Body of pancreas (tissue), 4 donors: ENCODE data around the gene TGFBRAP1. TPM values are rescaled to one million over a fixed set of nuclear protein-coding genes. Genes with fewer than 3 reads are reported as not detected.

ENCODE experiments used
- ATAC-seq: fragments of 150-250 bp; one replicate; pipeline ENCODE4 v1.9.1; 2016
- DNase-seq, 4 donors: peaks; one replicate each; pipeline ENCODE4 v3.0.0-alpha.2; 2019
- H3K27ac ChIP-seq, 4 donors: fragments of 200-600 bp; sonication (generic); 1 replicate in 3 of 4; 2 replicates in 1 of 4; pipeline versions ENCODE4 v1.5.1 to v1.6.1; 2016 to 2019; ENCODE audit warnings: mild to moderate bottlenecking in 1 of 4, mixed read lengths in 1 of 4, moderate library complexity in 1 of 4
- H3K27me3 ChIP-seq, 2 donors: fragments of 200-600 bp; sonication (generic); one replicate each; pipeline ENCODE4 v1.6.0; 2016; ENCODE audit warnings: mild to moderate bottlenecking in 1 of 2
- H3K36me3 ChIP-seq, 2 donors: fragments of 200-600 bp; sonication (generic); replicated peaks in 1 of 2; 2 replicates each; pipeline ENCODE4 v1.5.1; 2016; ENCODE audit warnings: low read depth in 2 of 2; ENCODE audit not compliant: insufficient read depth in 1 of 2
- H3K4me1 ChIP-seq: fragments of 200-600 bp; sonication (generic); one replicate; pipeline ENCODE4 v1.6.0; 2016
- H3K4me3 ChIP-seq, 2 donors: fragments of 200-600 bp; sonication (generic); 1 replicate in 1 of 2; 2 replicates in 1 of 2; pipeline ENCODE4 v1.5.1; 2016 to 2019
- H3K9me3 ChIP-seq, 3 donors: fragments of 200-600 bp; sonication (generic); 1 replicate in 2 of 3; 2 replicates in 1 of 3; pipeline ENCODE4 v1.5.1; 2016
- POLR2A ChIP-seq, 3 donors: fragments of 450-650 bp; IDR thresholded peaks; one replicate each; pipeline ENCODE4 v1.6.1; 2016; ENCODE audit warnings: antibody characterized with exemption in 3 of 3, mild to moderate bottlenecking in 2 of 3
- WGBS, 2 donors: methylation state at CpG; one replicate each; pipeline ENCODE4 v1.1.5; 2017; 5-methylcytosine and 5-hydroxymethylcytosine counted together
- intact Hi-C: fragments of 100-400 bp; cut with DNase I; formaldehyde crosslinking; loops from one replicate; pipeline ENCODE4 v1.15.1; 2023
- total RNA-seq, 2 donors: library from RNA; depleted of rRNA; stranded (reverse); fragments of >200 nt; gene quantifications; one replicate each; pipeline ENCODE4 v1.1.0, GENCODE V29; 2016
- TF ChIP-seq, protein P1 (sequence below), 7 experiments: fragments of 450-650 bp in 4 of 7; fragments of 200-600 bp in 3 of 7; sonication (generic) in 3 of 7; IDR thresholded peaks; one replicate each; pipeline ENCODE4 v1.5.1; 2016 to 2019; ENCODE audit warnings: antibody characterized with exemption in 7 of 7

Gene TGFBRAP1
- total RNA-seq, 2 donors from 2014 or later: 11.2 to 12.9 TPM

- DNase-seq: no peak
- TF ChIP-seq, protein P1, sequence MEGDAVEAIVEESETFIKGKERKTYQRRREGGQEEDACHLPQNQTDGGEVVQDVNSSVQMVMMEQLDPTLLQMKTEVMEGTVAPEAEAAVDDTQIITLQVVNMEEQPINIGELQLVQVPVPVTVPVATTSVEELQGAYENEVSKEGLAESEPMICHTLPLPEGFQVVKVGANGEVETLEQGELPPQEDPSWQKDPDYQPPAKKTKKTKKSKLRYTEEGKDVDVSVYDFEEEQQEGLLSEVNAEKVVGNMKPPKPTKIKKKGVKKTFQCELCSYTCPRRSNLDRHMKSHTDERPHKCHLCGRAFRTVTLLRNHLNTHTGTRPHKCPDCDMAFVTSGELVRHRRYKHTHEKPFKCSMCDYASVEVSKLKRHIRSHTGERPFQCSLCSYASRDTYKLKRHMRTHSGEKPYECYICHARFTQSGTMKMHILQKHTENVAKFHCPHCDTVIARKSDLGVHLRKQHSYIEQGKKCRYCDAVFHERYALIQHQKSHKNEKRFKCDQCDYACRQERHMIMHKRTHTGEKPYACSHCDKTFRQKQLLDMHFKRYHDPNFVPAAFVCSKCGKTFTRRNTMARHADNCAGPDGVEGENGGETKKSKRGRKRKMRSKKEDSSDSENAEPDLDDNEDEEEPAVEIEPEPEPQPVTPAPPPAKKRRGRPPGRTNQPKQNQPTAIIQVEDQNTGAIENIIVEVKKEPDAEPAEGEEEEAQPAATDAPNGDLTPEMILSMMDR (IDR thresholded peaks at IDR 0.05): no peak
- 53 to 55% methylated on average over 3 of the region's 3 CpGs for WGBS, 2 donors
- no peaks in the 10 kb centered on the region for H3K36me3 ChIP-seq
- no peaks in the 10 kb centered on the region for H3K27me3 ChIP-seq
- H3K4me3 ChIP-seq: no peak overlapping the region
- no peak for ATAC-seq
- peaks cover 6% of the 10 kb centered on the region for H3K4me1 ChIP-seq
- intact Hi-C loops: no loop called here
- H3K9me3 ChIP-seq: no peaks in the 10 kb centered on the region
- H3K27ac ChIP-seq: no peak overlapping the region
Measured at GRCh38 chr2:105365206-105365605, 35.7 kb upstream of the TGFBRAP1 start.

DNA sequence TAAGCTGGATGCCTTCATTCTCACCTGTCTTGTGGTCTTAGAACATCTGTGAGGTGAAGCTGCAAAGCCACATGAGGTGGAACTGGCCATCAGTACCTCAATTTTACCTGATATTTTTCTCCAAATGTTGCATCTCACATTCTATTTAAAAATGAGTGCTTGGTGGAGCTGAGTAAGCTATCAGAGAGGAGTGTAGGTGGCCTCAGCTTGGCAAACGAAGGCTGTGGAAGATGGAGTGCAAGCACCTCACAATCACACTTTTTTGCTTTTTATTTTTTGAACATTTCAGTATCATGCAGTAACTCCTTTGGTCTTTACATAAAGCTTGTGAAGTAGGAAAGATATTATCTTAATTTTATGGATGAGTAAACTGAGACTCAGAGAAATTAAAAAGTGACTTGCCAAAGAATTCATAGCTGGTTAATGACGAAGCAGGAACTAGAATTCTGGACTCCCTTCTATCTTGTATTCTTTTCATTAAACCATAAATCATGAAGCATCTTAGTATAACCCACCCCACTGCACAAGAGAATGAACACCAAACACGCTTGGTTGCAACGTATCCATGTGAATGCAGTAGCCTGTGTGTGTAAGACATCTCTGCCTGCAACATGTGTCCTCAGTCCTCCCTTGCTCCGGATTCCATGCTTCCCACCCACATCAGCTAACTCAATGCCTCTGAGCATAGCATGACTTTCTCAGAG lies 35.1 kb upstream of the TGFBRAP1 start:
- 61 to 63% methylated on average over 5 of the region's 5 CpGs for WGBS, 2 donors
- Histone ChIP-seq H3K27ac (no peak overlapping the region), H3K4me1 (peaks cover under 1% of the 10 kb centered on the region), H3K27me3 (no peaks in the 10 kb centered on the region), H3K4me3 (no peak overlapping the region), H3K9me3 (no peaks in the 10 kb centered on the region), H3K36me3 (no peaks in the 10 kb centered on the region)
- intact Hi-C loops: no loop called here
- TF ChIP-seq, protein P1 (IDR thresholded peaks at IDR 0.05): no peak
- TF ChIP-seq POLR2A (IDR thresholded peaks at IDR 0.05): no peak
- ATAC-seq (no peak), DNase-seq (no peak)

DNA sequence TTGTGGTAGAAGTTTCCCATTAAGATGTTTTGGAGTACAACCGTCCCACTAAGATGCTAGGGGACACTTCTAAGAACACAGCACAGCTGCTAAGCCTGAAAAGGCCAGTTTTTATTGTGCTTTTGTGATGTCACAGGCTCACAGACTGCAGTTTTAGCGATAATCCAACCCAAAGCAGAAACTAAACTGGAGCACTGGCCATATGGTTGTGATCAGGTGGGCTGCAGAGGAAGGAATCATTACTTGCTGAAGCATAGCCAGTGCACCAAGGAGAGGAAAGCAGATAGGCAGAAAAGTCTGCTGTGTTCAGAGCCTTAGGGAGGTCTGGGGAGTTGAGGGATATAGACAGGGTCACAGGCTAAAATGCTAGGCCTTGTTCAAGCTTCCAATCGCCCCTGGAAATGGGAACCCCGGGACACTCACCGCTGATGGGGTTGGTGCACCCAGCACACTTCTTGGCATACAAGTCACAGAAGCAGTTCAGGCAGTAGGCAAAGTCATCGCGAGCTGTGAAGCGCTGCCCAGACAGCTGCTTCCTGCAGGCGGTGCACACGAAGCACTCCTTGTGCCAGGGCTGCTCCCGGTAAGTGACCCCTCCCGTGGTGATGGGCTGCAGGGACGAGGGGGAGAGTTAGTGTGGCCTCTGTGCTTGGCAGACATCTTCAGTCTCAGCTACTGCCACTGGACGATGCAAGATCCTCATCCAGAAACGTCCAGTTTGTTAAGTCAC lies 33.5 kb upstream of the TGFBRAP1 start:
- Histone ChIP-seq H3K4me1 (peaks cover 8% of the 10 kb centered on the region), H3K4me3 (no peak overlapping the region), H3K9me3 (no peaks in the 10 kb centered on the region), H3K27ac (no peak overlapping the region), H3K27me3 (no peaks in the 10 kb centered on the region), H3K36me3 (no peaks in the 10 kb centered on the region)
- ATAC-seq: no peak
- no peak for DNase-seq
- no peak for TF ChIP-seq POLR2A (IDR thresholded peaks at IDR 0.05)
- TF ChIP-seq, protein P1 (IDR thresholded peaks at IDR 0.05): no peak
- intact Hi-C loops: no loop called here
- 46 to 64% methylated on average over 14 to 15 of the region's 15 CpGs for WGBS, 2 donors

DNA sequence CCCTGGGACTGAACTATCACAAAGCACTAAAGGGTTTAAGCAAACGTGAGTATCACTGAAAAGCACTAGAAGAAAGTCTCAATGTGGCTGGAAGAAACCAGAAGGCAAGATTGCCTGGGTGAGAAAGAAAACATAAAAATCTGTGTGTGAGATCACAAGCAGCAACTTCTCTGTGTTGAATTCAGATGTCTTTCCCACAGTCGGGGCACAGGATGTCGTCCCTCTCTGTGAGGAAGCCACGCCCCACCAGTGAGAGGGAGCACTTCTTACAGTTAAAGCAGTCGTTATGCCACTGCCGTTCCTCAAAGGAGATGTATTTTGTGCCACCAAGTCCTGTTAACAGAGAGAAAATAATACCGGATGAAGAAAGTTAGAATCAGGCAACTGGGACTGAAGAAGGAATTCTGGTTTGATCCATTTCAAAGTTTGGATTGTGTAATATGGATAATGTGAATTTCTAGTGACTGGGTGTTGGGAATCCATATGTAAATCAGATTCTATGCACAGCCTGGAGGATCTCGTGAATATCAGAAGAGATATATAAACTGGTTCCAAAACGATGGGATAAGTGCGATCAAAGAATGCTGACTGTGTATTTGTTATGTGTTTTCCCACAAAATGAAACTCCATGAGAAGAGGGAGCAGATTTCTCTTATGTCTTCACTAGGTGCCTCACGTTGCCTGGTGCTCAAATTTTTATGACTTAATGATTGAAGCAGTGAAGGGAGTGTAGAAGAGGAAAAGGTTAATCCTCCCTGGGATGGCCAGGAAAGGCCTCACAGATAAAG lies 31.8 kb upstream of the TGFBRAP1 start:
- TF ChIP-seq, protein P1 (IDR thresholded peaks at IDR 0.05): no peak
- no peak for TF ChIP-seq POLR2A (IDR thresholded peaks at IDR 0.05)
- ATAC-seq (no peak), DNase-seq (no peak)
- Histone ChIP-seq H3K27ac (no peak overlapping the region), H3K9me3 (peaks cover 0 to 4% (median 0%) of the 10 kb centered on the region in 3 donors), H3K36me3 (no peaks in the 10 kb centered on the region), H3K4me1 (peaks cover 8% of the 10 kb centered on the region), H3K27me3 (no peaks in the 10 kb centered on the region), H3K4me3 (no peak overlapping the region)
- intact Hi-C loops: no loop called here
- WGBS, 2 donors: 68 to 81% methylated on average over 11 of the region's 11 CpGs
